ENCODE data around the gene TRIM58. TPM values are rescaled to one million over a fixed set of nuclear protein-coding genes. Genes with fewer than 3 reads are reported as not detected.

TRIM58 gene
- total and polyA plus RNA-seq, 9 of the 15 experiments (the other 6 are each of a cell fraction or from before 2014, with no cell fraction given), result 3.8 to 19.1 (median 7.2) TPM

- peak overlapping the region; percentile 84 for H3K4me3 ChIP-seq
- ChIA-PET CTCF (ENCODE audit: low intra/inter-chr PET ratio) (interaction anchor here (1.7 kb wide), 1 partner anchor 546 kb away, joined by 7 read pairs; no protein-coding TSS in a partner anchor), POLR2A (interaction anchor here (0.6 to 2.1 kb wide), 9 partner anchors 8 to 1027 kb away, joined by 3 to 7 read pairs (median 4); no protein-coding TSS in a partner anchor)
- FAIRE-seq (peak; percentile 48), DNase-seq (ENCODE audit: extremely low read depth in 1 of 4, low spot score in 3 of 4) (no peak), ATAC-seq (peak; percentile 0; the same call in 2 of the 3 replicates)
- peaks cover 26% of the 10 kb centered on the region for H3K36me3 ChIP-seq (ENCODE audit: control insufficient read depth, insufficient read depth, low read length)
- H3K9ac ChIP-seq (ENCODE audit: insufficient read depth in 1 of 2, low read depth in 2 of 2, low read length in 2 of 2), result peak overlapping the region; percentile 72 to 96
- in situ Hi-C loops (cut with MboI) (no loop called here), intact Hi-C loops (cut with micrococcal nuclease) (loop anchor here (2.0 to 10.0 kb wide), 3 partner anchors 25 to 969 kb away; partner anchors contain the start of gene SH3BP5L)
- peaks cover 33% of the 10 kb centered on the region for H3K79me2 ChIP-seq (ENCODE audit: control insufficient read depth, insufficient read depth, low read length)
- H3K27ac ChIP-seq (ENCODE audit: extremely low read depth, low read depth, low read length), result peak overlapping the region; percentile 88
- no peaks in the 10 kb centered on the region for H3K9me3 ChIP-seq (replicated peaks; ENCODE audit: control insufficient read depth, insufficient read depth, low read depth, low read length)
- peak overlapping the region; percentile 94 for H2AFZ ChIP-seq (ENCODE audit: low read depth, low read length)
- H3K27me3 ChIP-seq (ENCODE audit: control insufficient read depth in 2 of 2, insufficient read depth in 2 of 2, low read length in 2 of 2), result no peaks in the 10 kb centered on the region
- no peaks in the 10 kb centered on the region for H4K20me1 ChIP-seq (replicated peaks; ENCODE audit: control insufficient read depth, insufficient read depth, low read length)
- TSS peak; percentile 43 for BruUV-seq (replicated peaks)
- peaks cover 34 to 36% of the 10 kb centered on the region in 2 experiments for H3K4me1 ChIP-seq (replicated peaks in 1 of 2; ENCODE audit: control insufficient read depth in 2 of 2, insufficient read depth in 2 of 2, low read length in 2 of 2)
- 2% methylated on average over 15 of the region's 15 CpGs for WGBS (ENCODE audit: insufficient coverage, low coverage, missing lambda C conversion rate)
- peak overlapping the region; percentile 96 for H3K4me2 ChIP-seq (ENCODE audit: insufficient read depth, low read length)
- no peaks in the 10 kb centered on the region for H3K9me1 ChIP-seq (ENCODE audit: control insufficient read depth, insufficient read depth, low read length)
- TF ChIP-seq MNT (conservative IDR thresholded peaks at IDR 0.05) (peak in 1 of 2 experiments; percentile 25; a peak in 1 of 4 replicates), MGA (IDR thresholded peaks at IDR 0.05) (peak; percentile 61), THRAP3 (IDR thresholded peaks at IDR 0.05; ENCODE audit: borderline replicate concordance) (no peak), ZNF133 (CRISPR knock-in tag; IDR thresholded peaks at IDR 0.05) (no peak), HDAC6 (IDR thresholded peaks at IDR 0.05; ENCODE audit: low read depth, low read length) (no peak), ADNP (tag; IDR thresholded peaks at IDR 0.05) (no peak), CHD1 (IDR thresholded peaks at IDR 0.05; ENCODE audit: low read length) (peak; percentile 60), SMAD3 (CRISPR knock-in tag; conservative IDR thresholded peaks at IDR 0.05) (no peak)
Observed at GRCh38 chr1:247857985-247858619, 1.1 kb downstream of the TRIM58 start.
